HG02973 (cell line): ENCODE measurements around the gene DTX3.
"Not testable (repeated sequence)": the region's sequence is repeated elsewhere in the genome, so short reads cannot be mapped to it uniquely, and the experiment has no call there.

Experiments used
- ATAC-seq: cut with Tn5 transposase; IDR thresholded peaks from one replicate; pipeline ENCODE4 v1.9.1; 2021; ENCODE audit warnings: moderate library complexity; ENCODE audit not compliant: unreplicated experiment

The DTX3 gene

GRCh38 chr12:57582440-57582839 lies 22.2 kb upstream of the DTX3 start:
- no peak for ATAC-seq

- ATAC-seq = peak; percentile 97
Observed at GRCh38 chr12:57583008-57583831, 21.4 kb upstream of the DTX3 start.

- no peak for ATAC-seq
Observed at GRCh38 chr12:57584050-57584449, 20.6 kb upstream of the DTX3 start.

GRCh38 chr12:57584690-57585089 lies 19.9 kb upstream of the DTX3 start:
- ATAC-seq = no peak

GRCh38 chr12:57585156-57585555 lies 19.5 kb upstream of the DTX3 start:
- no peak for ATAC-seq

- no peak for ATAC-seq
Observed at GRCh38 chr12:57586128-57586527, 18.5 kb upstream of the DTX3 start.

- ATAC-seq = no peak
Observed at GRCh38 chr12:57586832-57587429, 17.7 kb upstream of the DTX3 start.

GRCh38 chr12:57588951-57589610 lies 15.5 kb upstream of the DTX3 start:
- ATAC-seq = not testable (repeated sequence)

- ATAC-seq = no peak
Observed at GRCh38 chr12:57590479-57590863, 14.2 kb upstream of the DTX3 start.

GRCh38 chr12:57590864-57591781 lies 13.5 kb upstream of the DTX3 start, which contains the start of gene PIP4K2C:
Gene PIP4K2C, plus strand, starts transcription at chr12:57591192. Its CDS starts 98 bp downstream, at chr12:57591290.
- ATAC-seq = peak; percentile 96

- ATAC-seq = no peak
Observed at GRCh38 chr12:57591782-57592325, 12.8 kb upstream of the DTX3 start.

GRCh38 chr12:57592551-57593165 lies 12.0 kb upstream of the DTX3 start:
- ATAC-seq = no peak

GRCh38 chr12:57593187-57593586 lies 11.4 kb upstream of the DTX3 start:
- no peak for ATAC-seq

GRCh38 chr12:57600395-57600794 lies 4.2 kb upstream of the DTX3 start:
- ATAC-seq = no peak

- no peak for ATAC-seq
Observed at GRCh38 chr12:57602544-57602943, 2.1 kb upstream of the DTX3 start.

GRCh38 chr12:57603324-57603723 lies 1.3 kb upstream of the DTX3 start:
- ATAC-seq = no peak

- no peak for ATAC-seq
Observed at GRCh38 chr12:57603815-57604453, 690 bp upstream of the DTX3 start.

GRCh38 chr12:57604992-57605810 lies 577 bp downstream of the DTX3 start:
- no peak for ATAC-seq

GRCh38 chr12:57605811-57606311 lies 1.2 kb downstream of the DTX3 start:
- ATAC-seq = no peak
